GM23338 (cell line): ENCODE results near the gene CDK4. TPM values are rescaled to one million over a fixed set of nuclear protein-coding genes. Genes with fewer than 3 reads are reported as not detected.

Source experiments
- ATAC-seq: fragments of 200-7000 bp; cut with Tn5 transposase; 3 replicates; pipeline ENCODE4 v1.9.1; 2020
- DNase-seq: peaks from one replicate; pipeline ENCODE4 v3.0.0-alpha.2; 2015; ENCODE audit warnings: low spot score
- H2AFZ ChIP-seq: fragments of 200-600 bp; sonication (generic); 2 replicates; pipeline ENCODE4 v1.8.0; 2016; ENCODE audit warnings: antibody characterized with exemption, mild to moderate bottlenecking, moderate library complexity
- H3F3A ChIP-seq: fragments of 200-600 bp; sonication (generic); replicated peaks from 2 replicates; pipeline ENCODE4 v1.8.0; 2017; ENCODE audit warnings: antibody characterized with exemption, mixed run types, low read depth
- H3K27ac ChIP-seq: fragments of 200-600 bp; sonication (generic); 2 replicates; pipeline ENCODE4 v1.6.1; 2016; ENCODE audit warnings: low read depth
- H3K27me3 ChIP-seq: fragments of 200-600 bp; sonication (generic); 2 replicates; pipeline ENCODE4 v1.8.0; 2016; ENCODE audit warnings: mild to moderate bottlenecking, mixed run types, moderate library complexity; ENCODE audit not compliant: insufficient read depth
- H3K36me3 ChIP-seq: fragments of 200-600 bp; sonication (generic); 2 replicates; pipeline ENCODE4 v1.8.0; 2016; ENCODE audit warnings: mild to moderate bottlenecking; ENCODE audit not compliant: insufficient read depth
- H3K4me1 ChIP-seq: fragments of 200-600 bp; sonication (generic); 2 replicates; pipeline ENCODE4 v1.8.0; 2016; ENCODE audit warnings: mild to moderate bottlenecking, moderate library complexity; ENCODE audit not compliant: insufficient read depth
- H3K4me2 ChIP-seq: fragments of 200-600 bp; sonication (generic); 2 replicates; pipeline ENCODE4 v1.7.1; 2017; ENCODE audit warnings: mixed run types
- H3K4me3 ChIP-seq: fragments of 200-600 bp; sonication (generic); 2 replicates; pipeline ENCODE4 v1.6.1; 2016; ENCODE audit warnings: mixed run types
- H3K79me2 ChIP-seq: fragments of 200-600 bp; sonication (generic); replicated peaks from 2 replicates; pipeline ENCODE4 v1.8.0; 2017; ENCODE audit warnings: mild to moderate bottlenecking; ENCODE audit not compliant: insufficient read depth
- H3K9me2 ChIP-seq: fragments of 200-600 bp; sonication (generic); 2 replicates; pipeline ENCODE4 v1.8.0; 2017; ENCODE audit not compliant: insufficient read depth
- H4K20me1 ChIP-seq: fragments of 200-600 bp; sonication (generic); replicated peaks from 2 replicates; pipeline ENCODE4 v1.8.0; 2017; ENCODE audit warnings: mild to moderate bottlenecking; ENCODE audit not compliant: insufficient read depth
- H3K27ac Mint-ChIP-seq: 2 replicates; pipeline ENCODE4 v1.8.0; 2020; ENCODE audit warnings: inconsistent platforms, mild to moderate bottlenecking, moderate library complexity, mixed read lengths
- H3K27me3 Mint-ChIP-seq: 3 replicates; pipeline ENCODE4 v1.8.0; 2022; ENCODE audit warnings: low read depth, mild to moderate bottlenecking, moderate library complexity, mixed read lengths, inconsistent platforms; ENCODE audit not compliant: insufficient read depth, poor library complexity
- H3K36me3 Mint-ChIP-seq: 3 replicates; pipeline ENCODE4 v1.8.0; 2021; ENCODE audit warnings: low read depth, mild to moderate bottlenecking, inconsistent platforms, moderate library complexity, mixed read lengths
- H3K4me1 Mint-ChIP-seq: 3 replicates; pipeline ENCODE4 v1.8.0; 2020; ENCODE audit warnings: mild to moderate bottlenecking, inconsistent platforms, mixed read lengths
- H3K4me3 Mint-ChIP-seq: 3 replicates; pipeline ENCODE4 v1.8.0; 2021; ENCODE audit warnings: moderate library complexity, mild to moderate bottlenecking, inconsistent platforms, mixed read lengths
- H3K9me3 Mint-ChIP-seq: 3 replicates; pipeline ENCODE4 v1.8.0; 2020; ENCODE audit warnings: moderate library complexity, mild to moderate bottlenecking, inconsistent platforms, mixed read lengths
- CREB1 ChIP-seq: fragments of 250-450 bp; sonication (Bioruptor Pico); IDR thresholded peaks from 2 replicates; pipeline ENCODE4 v1.5.0; 2020; ENCODE audit warnings: low read depth, mild to moderate bottlenecking, moderate library complexity
- CTCF ChIP-seq, 2 experiments: fragments of 200-600 bp in 1 of 2; sonication (generic) in 1 of 2; conservative IDR thresholded peaks; 2 replicates each; pipeline versions ENCODE4 v1.5.1 to v1.6.1; 2016 to 2017; ENCODE audit warnings: antibody characterized with exemption in 2 of 2, low read depth in 2 of 2, mild to moderate bottlenecking in 2 of 2, moderate library complexity in 1 of 2
- ZNF462 ChIP-seq: fragments of 250-450 bp; sonication (Bioruptor Pico); IDR thresholded peaks from 2 replicates; pipeline ENCODE4 v1.5.0; 2020; ENCODE audit warnings: mild to moderate bottlenecking, moderate library complexity
- polyA plus RNA-seq: library from polyadenylated mRNA; unstranded; fragments of >200 nt; fragmentation: Nextera tagmentation; extraction: Ambion mirVana; gene quantifications from 2 replicates; pipeline ENCODE4 v1.2.1, GENCODE V29; 2016
- total RNA-seq: library from RNA; depleted of rRNA; stranded (reverse); fragments of >200 nt; shearing (Covaris generic); gene quantifications from 2 replicates; pipeline ENCODE4 v1.2.3, GENCODE V29; 2014
- TF ChIP-seq, protein P1 (sequence below): IDR thresholded peaks from one replicate; pipeline ENCODE4 v1.6.1; 2018; ENCODE audit warnings: antibody characterized with exemption; ENCODE audit not compliant: unreplicated experiment

Gene CDK4
- total and polyA plus RNA-seq, 2 experiments from 2014 or later: 105 to 198 TPM

GRCh38 chr12:57744194-57744776 is 7.8 kb downstream of the CDK4 start:
- DNase-seq: no peak
- peak overlapping the region; percentile 67 for H3K4me3 ChIP-seq
- peaks cover 30% of the 10 kb centered on the region for H3F3A ChIP-seq
- TF ChIP-seq CREB1: peak; percentile 97
- TF ChIP-seq, protein P1, sequence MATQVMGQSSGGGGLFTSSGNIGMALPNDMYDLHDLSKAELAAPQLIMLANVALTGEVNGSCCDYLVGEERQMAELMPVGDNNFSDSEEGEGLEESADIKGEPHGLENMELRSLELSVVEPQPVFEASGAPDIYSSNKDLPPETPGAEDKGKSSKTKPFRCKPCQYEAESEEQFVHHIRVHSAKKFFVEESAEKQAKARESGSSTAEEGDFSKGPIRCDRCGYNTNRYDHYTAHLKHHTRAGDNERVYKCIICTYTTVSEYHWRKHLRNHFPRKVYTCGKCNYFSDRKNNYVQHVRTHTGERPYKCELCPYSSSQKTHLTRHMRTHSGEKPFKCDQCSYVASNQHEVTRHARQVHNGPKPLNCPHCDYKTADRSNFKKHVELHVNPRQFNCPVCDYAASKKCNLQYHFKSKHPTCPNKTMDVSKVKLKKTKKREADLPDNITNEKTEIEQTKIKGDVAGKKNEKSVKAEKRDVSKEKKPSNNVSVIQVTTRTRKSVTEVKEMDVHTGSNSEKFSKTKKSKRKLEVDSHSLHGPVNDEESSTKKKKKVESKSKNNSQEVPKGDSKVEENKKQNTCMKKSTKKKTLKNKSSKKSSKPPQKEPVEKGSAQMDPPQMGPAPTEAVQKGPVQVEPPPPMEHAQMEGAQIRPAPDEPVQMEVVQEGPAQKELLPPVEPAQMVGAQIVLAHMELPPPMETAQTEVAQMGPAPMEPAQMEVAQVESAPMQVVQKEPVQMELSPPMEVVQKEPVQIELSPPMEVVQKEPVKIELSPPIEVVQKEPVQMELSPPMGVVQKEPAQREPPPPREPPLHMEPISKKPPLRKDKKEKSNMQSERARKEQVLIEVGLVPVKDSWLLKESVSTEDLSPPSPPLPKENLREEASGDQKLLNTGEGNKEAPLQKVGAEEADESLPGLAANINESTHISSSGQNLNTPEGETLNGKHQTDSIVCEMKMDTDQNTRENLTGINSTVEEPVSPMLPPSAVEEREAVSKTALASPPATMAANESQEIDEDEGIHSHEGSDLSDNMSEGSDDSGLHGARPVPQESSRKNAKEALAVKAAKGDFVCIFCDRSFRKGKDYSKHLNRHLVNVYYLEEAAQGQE: no peak
- Mint-ChIP-seq H3K27me3 (peaks cover 45% of the 10 kb centered on the region), H3K9me3 (no peaks in the 10 kb centered on the region; the same call in 1 of the 3 replicates), H3K4me1 (peaks cover 16% of the 10 kb centered on the region), H3K27ac (peak overlapping the region; percentile 99), H3K4me3 (peak overlapping the region; percentile 93), H3K36me3 (peaks cover 36% of the 10 kb centered on the region)
- no peaks in the 10 kb centered on the region for H3K79me2 ChIP-seq
- H3K4me1 ChIP-seq: peaks cover 3% of the 10 kb centered on the region; the same call in 1 of the 2 replicates
- peaks cover 19% of the 10 kb centered on the region for H3K36me3 ChIP-seq
- ATAC-seq: no peak
- no peaks in the 10 kb centered on the region; the same call in 1 of the 2 replicates for H4K20me1 ChIP-seq
- no peaks in the 10 kb centered on the region for H3K9me2 ChIP-seq
- peak overlapping the region; percentile 91; the same call in 1 of the 2 replicates for H3K27ac ChIP-seq
- no peak overlapping the region for H2AFZ ChIP-seq
- H3K27me3 ChIP-seq: peaks cover 47% of the 10 kb centered on the region
- peak overlapping the region; percentile 80; the same call in 1 of the 2 replicates for H3K4me2 ChIP-seq

GRCh38 chr12:57743769-57744168 is 8.3 kb downstream of the CDK4 start:
- H3K4me3 ChIP-seq: no peak overlapping the region
- peaks cover 19% of the 10 kb centered on the region for H3K36me3 ChIP-seq
- no peak overlapping the region for H2AFZ ChIP-seq
- H3F3A ChIP-seq: peaks cover 30% of the 10 kb centered on the region
- Mint-ChIP-seq H3K9me3 (no peaks in the 10 kb centered on the region; the same call in 1 of the 3 replicates), H3K4me1 (peaks cover 21% of the 10 kb centered on the region), H3K27ac (peak overlapping the region; percentile 99), H3K36me3 (peaks cover 30% of the 10 kb centered on the region), H3K4me3 (peak overlapping the region; percentile 93), H3K27me3 (peaks cover 50% of the 10 kb centered on the region)
- DNase-seq (no peak), ATAC-seq (no peak)
- peak overlapping the region; percentile 91; the same call in 1 of the 2 replicates for H3K27ac ChIP-seq
- H3K79me2 ChIP-seq: no peaks in the 10 kb centered on the region
- no peaks in the 10 kb centered on the region for H3K9me2 ChIP-seq
- H4K20me1 ChIP-seq: no peaks in the 10 kb centered on the region; the same call in 1 of the 2 replicates
- H3K27me3 ChIP-seq: peaks cover 52% of the 10 kb centered on the region
- peaks cover 7% of the 10 kb centered on the region; the same call in 1 of the 2 replicates for H3K4me1 ChIP-seq
- no peak overlapping the region for H3K4me2 ChIP-seq
- TF ChIP-seq CTCF (conservative IDR thresholded peaks at IDR 0.05; ENCODE audit: low read depth in 2 of 2) (no peak), ZNF462 (CRISPR knock-in tag) (no peak)
- TF ChIP-seq, protein P1: no peak
